Neural crest cell (in vitro differentiated cells): ENCODE measurements around the gene DKK2. TPM values are rescaled to one million over a fixed set of nuclear protein-coding genes. Genes with fewer than 3 reads are reported as not detected.

Experiments
- DNase-seq: peaks from one replicate; pipeline ENCODE4 v3.0.0; 2021; ENCODE audit warnings: low read depth, mixed read lengths, low spot score
- H3K27ac Mint-ChIP-seq: one replicate; pipeline ENCODE4 v1.8.0; 2021; ENCODE audit warnings: mild to moderate bottlenecking, mixed read lengths; ENCODE audit not compliant: unreplicated experiment
- H3K27me3 Mint-ChIP-seq: 2 replicates; pipeline ENCODE4 v1.8.0; 2021; ENCODE audit warnings: low read depth, mild to moderate bottlenecking, mixed read lengths
- H3K36me3 Mint-ChIP-seq: 2 replicates; pipeline ENCODE4 v1.8.0; 2021; ENCODE audit warnings: low read depth, mild to moderate bottlenecking, mixed read lengths
- H3K4me1 Mint-ChIP-seq: 2 replicates; pipeline ENCODE4 v1.8.0; 2021; ENCODE audit warnings: mixed read lengths
- H3K4me3 Mint-ChIP-seq: one replicate; pipeline ENCODE4 v1.8.0; 2021; ENCODE audit warnings: mild to moderate bottlenecking, mixed read lengths
- H3K9me3 Mint-ChIP-seq: 2 replicates; pipeline ENCODE4 v1.8.0; 2021; ENCODE audit warnings: mixed read lengths
- CTCF ChIP-seq: fragments of 200-600 bp; sonication (generic); conservative IDR thresholded peaks from 2 replicates; pipeline ENCODE4 v1.5.0; 2021; ENCODE audit warnings: antibody characterized with exemption, mild to moderate bottlenecking
- total RNA-seq: library from RNA; stranded (reverse); gene quantifications from 2 replicates; pipeline ENCODE4 v1.2.1, GENCODE V29; 2021

DKK2 gene
- total RNA-seq, 1 donor from 2014 or later = not detected

DNA sequence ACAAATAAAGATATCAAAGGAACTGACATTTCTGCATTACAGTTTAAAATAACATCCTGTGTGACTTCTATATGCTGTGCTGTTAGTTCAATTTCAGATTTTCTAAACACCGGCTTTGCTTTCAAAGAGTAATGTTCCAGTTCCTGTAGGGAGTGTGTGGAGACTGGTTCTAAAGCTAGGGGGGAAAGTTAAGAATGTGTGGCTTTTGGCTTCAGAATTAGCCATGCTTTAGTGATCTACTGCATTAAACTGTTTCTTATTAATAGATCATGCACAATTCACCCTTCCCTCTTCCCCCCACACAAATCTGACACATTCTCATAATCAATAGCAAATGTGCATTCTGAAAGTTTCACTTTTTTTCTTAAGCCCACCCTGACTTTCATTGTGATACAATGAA is 32.0 kb upstream of the DKK2 start:
- Mint-ChIP-seq H3K4me1 (no peaks in the 10 kb centered on the region), H3K27ac (no peak overlapping the region), H3K4me3 (no peak overlapping the region), H3K9me3 (no peaks in the 10 kb centered on the region), H3K27me3 (no peaks in the 10 kb centered on the region), H3K36me3 (no peaks in the 10 kb centered on the region)
- no peak for DNase-seq
- no peak for TF ChIP-seq CTCF

DNA sequence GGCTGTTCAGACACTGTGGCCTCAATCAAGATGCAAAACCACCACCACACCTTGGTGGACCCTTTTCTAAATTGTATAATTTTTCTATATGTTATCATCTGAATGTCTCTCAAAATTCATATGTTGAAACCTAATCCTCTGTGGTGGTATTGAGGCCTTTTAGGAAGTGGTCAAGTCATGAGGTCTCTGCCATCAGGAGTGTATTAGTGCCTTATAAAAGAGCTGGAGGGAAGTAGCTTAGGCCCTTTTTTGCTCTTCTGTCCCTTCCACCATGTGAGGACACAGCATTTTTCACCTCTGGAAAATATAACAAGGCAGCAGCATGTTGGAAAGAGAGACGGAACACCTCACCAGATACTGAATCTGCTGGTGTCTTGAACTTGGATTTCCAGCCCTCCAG is 30.5 kb upstream of the DKK2 start:
- H3K4me3 Mint-ChIP-seq = no peak overlapping the region
- no peaks in the 10 kb centered on the region for H3K27me3 Mint-ChIP-seq
- no peak for TF ChIP-seq CTCF
- H3K36me3 Mint-ChIP-seq = no peaks in the 10 kb centered on the region
- no peaks in the 10 kb centered on the region for H3K9me3 Mint-ChIP-seq
- H3K4me1 Mint-ChIP-seq = no peaks in the 10 kb centered on the region
- no peak overlapping the region for H3K27ac Mint-ChIP-seq
- no peak for DNase-seq

GRCh38 chr4:107065201-107065600 is 29.1 kb upstream of the DKK2 start:
- H3K36me3 Mint-ChIP-seq = no peaks in the 10 kb centered on the region
- no peaks in the 10 kb centered on the region for H3K27me3 Mint-ChIP-seq
- H3K4me3 Mint-ChIP-seq = no peak overlapping the region
- no peaks in the 10 kb centered on the region for H3K9me3 Mint-ChIP-seq
- no peak for DNase-seq
- TF ChIP-seq CTCF = no peak
- no peak overlapping the region for H3K27ac Mint-ChIP-seq
- H3K4me1 Mint-ChIP-seq = no peaks in the 10 kb centered on the region

DNA sequence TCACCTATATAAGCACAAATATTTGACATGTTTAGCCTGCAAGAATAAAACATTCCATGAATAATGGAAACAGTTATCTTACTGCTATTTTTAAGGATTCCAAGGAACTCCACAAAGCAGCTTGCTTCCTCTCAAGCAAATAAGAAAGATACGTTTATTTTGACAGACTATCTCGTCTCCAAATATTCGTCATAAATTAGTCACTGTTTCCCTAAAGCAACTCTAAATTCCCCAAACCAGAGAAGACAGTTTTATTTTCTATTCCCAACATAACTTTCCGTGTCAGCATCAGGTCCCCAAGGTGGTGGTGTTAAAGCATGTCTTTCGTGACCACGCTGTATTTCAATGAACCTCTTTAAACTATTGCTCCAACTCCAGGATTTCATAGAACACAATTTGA is 24.3 kb upstream of the DKK2 start:
- no peaks in the 10 kb centered on the region for H3K4me1 Mint-ChIP-seq
- no peaks in the 10 kb centered on the region for H3K36me3 Mint-ChIP-seq
- H3K27ac Mint-ChIP-seq = no peak overlapping the region
- TF ChIP-seq CTCF = no peak
- H3K4me3 Mint-ChIP-seq = no peak overlapping the region
- DNase-seq = no peak
- H3K27me3 Mint-ChIP-seq = no peaks in the 10 kb centered on the region
- no peaks in the 10 kb centered on the region for H3K9me3 Mint-ChIP-seq

GRCh38 chr4:107058828-107059227 is 22.7 kb upstream of the DKK2 start:
- Mint-ChIP-seq H3K27ac (no peak overlapping the region), H3K4me1 (no peaks in the 10 kb centered on the region), H3K36me3 (no peaks in the 10 kb centered on the region), H3K9me3 (no peaks in the 10 kb centered on the region), H3K4me3 (no peak overlapping the region), H3K27me3 (no peaks in the 10 kb centered on the region)
- TF ChIP-seq CTCF = no peak
- DNase-seq = no peak
